HFF-Myc (cell line): ENCODE measurements around the gene SETBP1.

ENCODE experiments used
- DNase-seq: peaks from one replicate; pipeline ENCODE4 v3.0.0-alpha.2; 2011; ENCODE audit warnings: low read depth; ENCODE audit errors: extremely low read depth
- H3K4me3 ChIP-seq: replicated peaks from 2 replicates; pipeline ENCODE4 v1.5.1; 2011; ENCODE audit warnings: low read depth, mild to moderate bottlenecking, control low read depth, low read length
- CTCF ChIP-seq: IDR thresholded peaks from 2 replicates; pipeline ENCODE4 v1.5.1; 2012; ENCODE audit warnings: mild to moderate bottlenecking, low read depth, low read length, control low read depth; ENCODE audit errors: missing control alignments

The SETBP1 gene

GRCh38 chr18:44754567-44754966, 73.9 kb downstream of the SETBP1 start:
- TF ChIP-seq CTCF = no peak
- DNase-seq = no peak
- H3K4me3 ChIP-seq = no peak overlapping the region

- H3K4me3 ChIP-seq = no peak overlapping the region
- DNase-seq = no peak
- TF ChIP-seq CTCF = no peak
Measured at GRCh38 chr18:44758861-44759631, 78.4 kb downstream of the SETBP1 start.

DNA sequence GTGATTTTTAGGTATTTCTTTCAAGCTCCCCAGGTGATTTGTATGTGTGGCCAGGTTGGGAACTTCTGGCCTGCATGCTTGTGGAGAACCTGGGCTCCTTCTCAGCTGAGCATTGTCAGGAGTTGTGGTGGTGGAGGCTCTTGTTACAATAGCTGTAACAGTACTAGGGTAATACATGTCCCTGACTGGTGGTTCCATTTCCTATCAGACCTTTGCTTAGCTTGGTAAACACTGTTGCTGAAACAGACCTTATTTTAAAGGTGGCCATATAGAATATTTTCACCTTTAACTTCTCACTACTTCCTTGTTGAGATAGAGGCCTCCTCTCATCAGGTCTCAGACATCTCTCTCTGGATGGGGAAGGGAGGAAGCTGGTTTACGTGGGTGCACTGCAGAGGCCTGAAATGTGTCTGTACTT, 79.2 kb downstream of the SETBP1 start:
- no peak for DNase-seq
- H3K4me3 ChIP-seq = no peak overlapping the region
- TF ChIP-seq CTCF = no peak

DNA sequence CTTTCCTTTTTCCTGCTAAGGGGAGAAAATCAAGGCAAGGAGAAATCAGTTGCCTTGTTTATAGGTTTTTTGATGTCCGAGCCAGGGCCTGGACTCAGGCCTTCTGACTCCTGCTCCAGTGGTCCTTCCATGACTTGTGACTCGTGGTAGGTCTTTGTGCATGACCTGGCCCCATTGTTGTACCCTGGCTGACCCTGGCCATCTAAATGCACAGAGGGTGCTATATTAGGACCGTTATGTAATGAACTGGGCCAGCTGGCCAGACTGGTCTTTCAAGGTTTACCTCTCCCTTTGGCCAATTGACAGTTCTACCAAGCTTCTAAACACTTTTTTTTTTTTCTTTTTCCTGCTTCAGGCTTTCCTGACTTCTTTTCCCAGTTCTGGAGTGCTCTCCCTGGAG, 81.1 kb downstream of the SETBP1 start:
- DNase-seq = no peak
- no peak overlapping the region for H3K4me3 ChIP-seq
- TF ChIP-seq CTCF = no peak

- DNase-seq = no peak
- no peak for TF ChIP-seq CTCF
- H3K4me3 ChIP-seq = no peak overlapping the region
Measured at GRCh38 chr18:44763327-44763726, 82.6 kb downstream of the SETBP1 start.

- TF ChIP-seq CTCF = no peak
- DNase-seq = no peak
- H3K4me3 ChIP-seq = no peak overlapping the region
Measured at GRCh38 chr18:44764863-44765262, 84.2 kb downstream of the SETBP1 start.

DNA sequence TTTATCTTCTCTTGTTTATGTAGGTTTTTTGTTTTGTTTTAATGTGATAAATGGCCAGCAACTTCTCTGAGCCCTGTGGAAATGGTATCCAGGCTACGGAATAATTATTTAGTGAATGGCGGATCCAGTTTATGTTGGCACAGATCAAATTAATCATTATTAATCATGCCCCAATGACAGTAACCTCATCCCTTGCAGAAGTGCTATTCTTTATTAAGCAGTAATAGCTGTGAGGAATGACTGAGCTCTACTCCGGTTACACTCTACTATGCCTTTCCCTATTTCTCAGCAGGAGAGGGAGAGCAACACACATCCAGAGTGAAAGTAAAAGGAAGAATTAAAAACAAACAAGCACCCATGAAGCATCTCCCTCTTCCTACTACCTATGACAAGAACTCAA, 84.8 kb downstream of the SETBP1 start:
- no peak for DNase-seq
- no peak overlapping the region for H3K4me3 ChIP-seq
- TF ChIP-seq CTCF = no peak
